Diencephalon (tissue), 1 donor: ENCODE measurements around the gene SCAF8. TPM values are rescaled to one million over a fixed set of nuclear protein-coding genes. Genes with fewer than 3 reads are reported as not detected.

Source experiments
- small RNA-seq: library from RNA; depleted of rRNA; stranded (forward); fragments of <200 nt; gene quantifications from one replicate; pipeline ENCODE3, GENCODE V24; 2014
- total RNA-seq: library from RNA; depleted of rRNA; stranded (reverse); fragments of >200 nt; gene quantifications from one replicate; pipeline ENCODE4 v1.2.3, GENCODE V29; 2014

The SCAF8 gene
- 92.0 TPM for total RNA-seq

GRCh38 chr6:154733183-154733625 is at the start of gene SCAF8:
Gene SCAF8 (plus strand): TSS chr6:154733416. CDS start chr6:154733901, 485 bp downstream.

Small RNA genes within 50 kb of the gene (small RNA-seq; reads per million reads assigned to genes)
- not detected for gene MIR1273C
- gene RNU6-824P = not detected

Other genes with a start within 250 kb of the SCAF8 start
- gene CNKSR3, start 222.7 kb upstream of the SCAF8 start, total RNA-seq = 4.2 TPM